Measurements from ENCODE around the gene MBD3.
"Not testable (repeated sequence)": the region's sequence is repeated elsewhere in the genome, so short reads cannot be mapped to it uniquely, and the experiment has no call there.

The MBD3 gene

GRCh38 chr19:1553415-1553814 is 39.2 kb downstream of the MBD3 start:
- DNase-seq (ENCODE audit: low read depth, low spot score), result no peak
- no peak overlapping the region for H3K27ac ChIP-seq

GRCh38 chr19:1551068-1552040 is 41.3 kb downstream of the MBD3 start:
- no peak overlapping the region for H3K27ac ChIP-seq
- DNase-seq (ENCODE audit: low read depth, low spot score), result no peak

GRCh38 chr19:1549332-1549945 is 43.2 kb downstream of the MBD3 start:
- no peak for DNase-seq (ENCODE audit: low read depth, low spot score)
- no peak overlapping the region for H3K27ac ChIP-seq

GRCh38 chr19:1540365-1540925 is 52.2 kb downstream of the MBD3 start:
- no peak for DNase-seq (ENCODE audit: low read depth, low spot score)
- H3K27ac ChIP-seq, result no peak overlapping the region

GRCh38 chr19:1539749-1540148 is 52.9 kb downstream of the MBD3 start:
- not testable (repeated sequence) for DNase-seq (ENCODE audit: low read depth, low spot score)

GRCh38 chr19:1538978-1539377 is 53.7 kb downstream of the MBD3 start:
- H3K27ac ChIP-seq, result no peak overlapping the region
- no peak for DNase-seq (ENCODE audit: low read depth, low spot score)

More at GRCh38 chr19:1539749-1540148, 52.9 kb downstream of the MBD3 start:
- not testable (repeated sequence) for H3K27ac ChIP-seq

GRCh38 chr19:1535699-1536098 is 57.0 kb downstream of the MBD3 start:
- not testable (repeated sequence) for H3K27ac ChIP-seq; DNase-seq (ENCODE audit: low read depth, low spot score)

- no peak overlapping the region for H3K27ac ChIP-seq
- no peak for DNase-seq (ENCODE audit: low read depth, low spot score)
Observed at GRCh38 chr19:1534972-1535371, 57.7 kb downstream of the MBD3 start.

- no peak overlapping the region for H3K27ac ChIP-seq
- no peak for DNase-seq (ENCODE audit: low read depth, low spot score)
Observed at GRCh38 chr19:1533510-1534150, 59.0 kb downstream of the MBD3 start.

DNA sequence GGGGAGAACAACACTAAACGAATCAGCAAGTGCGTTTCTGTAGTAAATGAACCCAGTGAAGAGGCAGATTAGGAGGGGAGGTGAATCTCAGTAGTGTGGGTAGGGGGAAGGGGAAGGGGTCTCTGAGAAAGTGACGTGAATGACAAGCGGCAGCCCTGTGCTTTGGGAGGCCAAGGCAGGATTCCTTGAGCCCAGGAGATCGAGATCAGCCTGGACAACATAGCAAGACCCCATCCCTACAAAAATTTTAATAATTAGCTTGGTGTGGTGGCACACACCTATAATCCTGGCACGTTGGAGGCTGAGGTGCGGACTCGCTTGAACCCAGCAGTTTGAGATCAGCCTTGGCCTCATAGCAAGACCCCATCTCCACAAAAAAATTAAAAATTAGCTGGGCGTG is 60.7 kb downstream of the MBD3 start:
- DNase-seq (ENCODE audit: low read depth, low spot score), result no peak
- no peak overlapping the region for H3K27ac ChIP-seq

DNA sequence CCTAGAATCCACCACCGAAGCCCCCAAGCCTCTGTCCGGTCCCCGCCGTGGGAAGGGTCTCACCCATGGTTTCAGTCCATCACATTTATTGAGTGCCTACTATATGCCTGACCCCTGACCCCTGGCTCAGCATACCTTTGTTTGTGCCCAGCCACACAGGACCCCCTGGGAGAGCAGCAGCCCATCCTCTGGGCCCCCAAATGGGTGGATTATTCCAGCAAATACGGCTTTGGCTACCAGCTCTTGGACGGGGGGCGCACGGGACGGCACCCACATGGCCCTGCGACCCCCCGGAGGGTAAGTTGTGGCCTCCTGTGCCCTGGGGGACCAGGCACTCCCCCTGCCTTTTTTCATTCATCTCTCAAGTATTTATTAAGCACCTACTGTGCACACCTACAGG is 61.1 kb downstream of the MBD3 start:
- no peak for DNase-seq (ENCODE audit: low read depth, low spot score)
- H3K27ac ChIP-seq, result no peak overlapping the region

GRCh38 chr19:1530856-1531255 is 61.8 kb downstream of the MBD3 start:
- H3K27ac ChIP-seq; DNase-seq (ENCODE audit: low read depth, low spot score): not testable (repeated sequence)

DNA sequence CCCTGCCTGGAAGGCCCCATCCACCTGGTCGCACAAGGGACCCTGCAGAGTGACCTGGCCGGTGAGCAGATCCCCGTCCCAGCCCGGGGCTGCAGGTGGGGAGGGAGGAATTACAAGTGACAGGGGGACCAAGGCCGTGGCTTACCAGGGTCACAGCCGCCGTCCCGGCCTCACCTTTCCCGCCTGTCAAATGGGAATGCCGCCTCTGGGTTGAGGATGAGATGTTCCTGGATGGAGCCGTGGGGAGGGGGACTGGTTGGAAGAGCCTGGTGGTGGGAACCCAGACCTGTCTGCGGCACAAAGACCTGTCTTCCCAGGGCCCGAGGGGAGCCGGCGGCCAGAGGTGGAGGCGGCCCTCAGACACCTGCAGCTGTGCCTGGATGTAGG is 63.2 kb downstream of the MBD3 start:
- no peak for DNase-seq (ENCODE audit: low read depth, low spot score)
- H3K27ac ChIP-seq, result no peak overlapping the region

- no peak overlapping the region for H3K27ac ChIP-seq
- DNase-seq (ENCODE audit: low read depth, low spot score), result no peak
Observed at GRCh38 chr19:1528596-1529429, 63.9 kb downstream of the MBD3 start.

- no peak for DNase-seq (ENCODE audit: low read depth, low spot score)
- no peak overlapping the region for H3K27ac ChIP-seq
Observed at GRCh38 chr19:1527650-1528309, 64.9 kb downstream of the MBD3 start.

GRCh38 chr19:1526979-1527649 is 65.6 kb downstream of the MBD3 start:
- DNase-seq (ENCODE audit: low read depth, low spot score), result no peak
- no peak overlapping the region for H3K27ac ChIP-seq

- H3K27ac ChIP-seq, result no peak overlapping the region
- no peak for DNase-seq (ENCODE audit: low read depth, low spot score)
Observed at GRCh38 chr19:1526066-1526778, 66.4 kb downstream of the MBD3 start.

GRCh38 chr19:1525343-1525742 is 67.3 kb downstream of the MBD3 start:
- no peak overlapping the region for H3K27ac ChIP-seq
- no peak for DNase-seq (ENCODE audit: low read depth, low spot score)
